ENCODE results near the gene SRR.

GRCh38 chr17:2289878-2290478, 13.8 kb upstream of the SRR start:
- no peak for TF ChIP-seq FOXA1 (IDR thresholded peaks at IDR 0.05)
- no peak for TF ChIP-seq SP1 (IDR thresholded peaks at IDR 0.05)
- no peak for TF ChIP-seq ELF4 (IDR thresholded peaks at IDR 0.05)
- TF ChIP-seq BHLHE40 (IDR thresholded peaks at IDR 0.05; ENCODE audit: borderline replicate concordance), result no peak
- TF ChIP-seq NFRKB (IDR thresholded peaks at IDR 0.05), result no peak
- no peak for TF ChIP-seq LEF1 (IDR thresholded peaks at IDR 0.05; ENCODE audit: borderline replicate concordance)
- no peak for TF ChIP-seq FOXM1 (IDR thresholded peaks at IDR 0.05; ENCODE audit: borderline replicate concordance)
- TF ChIP-seq L3MBTL2 (conservative IDR thresholded peaks at IDR 0.05), result no peak
